Measurements from ENCODE around the gene WBP2NL. TPM values are rescaled to one million over a fixed set of nuclear protein-coding genes. Genes with fewer than 3 reads are reported as not detected.
"Not testable (repeated sequence)": the region's sequence is repeated elsewhere in the genome, so short reads cannot be mapped to it uniquely, and the experiment has no call there.

The WBP2NL gene
- polyA plus RNA-seq (2012; ENCODE audit: insufficient read depth, insufficient read length, low read depth) = 8.5 TPM

GRCh38 chr22:41998361-41999261, at the start of gene WBP2NL:
Gene WBP2NL, plus strand, starts transcription at chr22:41998788. Its CDS starts 31 bp downstream, at chr22:41998819.
- H3K36me3 ChIP-seq = no peaks in the 10 kb centered on the region
- TF ChIP-seq, protein P1, sequence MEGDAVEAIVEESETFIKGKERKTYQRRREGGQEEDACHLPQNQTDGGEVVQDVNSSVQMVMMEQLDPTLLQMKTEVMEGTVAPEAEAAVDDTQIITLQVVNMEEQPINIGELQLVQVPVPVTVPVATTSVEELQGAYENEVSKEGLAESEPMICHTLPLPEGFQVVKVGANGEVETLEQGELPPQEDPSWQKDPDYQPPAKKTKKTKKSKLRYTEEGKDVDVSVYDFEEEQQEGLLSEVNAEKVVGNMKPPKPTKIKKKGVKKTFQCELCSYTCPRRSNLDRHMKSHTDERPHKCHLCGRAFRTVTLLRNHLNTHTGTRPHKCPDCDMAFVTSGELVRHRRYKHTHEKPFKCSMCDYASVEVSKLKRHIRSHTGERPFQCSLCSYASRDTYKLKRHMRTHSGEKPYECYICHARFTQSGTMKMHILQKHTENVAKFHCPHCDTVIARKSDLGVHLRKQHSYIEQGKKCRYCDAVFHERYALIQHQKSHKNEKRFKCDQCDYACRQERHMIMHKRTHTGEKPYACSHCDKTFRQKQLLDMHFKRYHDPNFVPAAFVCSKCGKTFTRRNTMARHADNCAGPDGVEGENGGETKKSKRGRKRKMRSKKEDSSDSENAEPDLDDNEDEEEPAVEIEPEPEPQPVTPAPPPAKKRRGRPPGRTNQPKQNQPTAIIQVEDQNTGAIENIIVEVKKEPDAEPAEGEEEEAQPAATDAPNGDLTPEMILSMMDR (IDR thresholded peaks at IDR 0.05; ENCODE audit: low read depth, low read length) = no peak

GRCh38 chr22:41948928-41949296, 49.7 kb upstream of the WBP2NL start:
- not testable (repeated sequence) for DNase-seq; H3K27me3 ChIP-seq; H3K4me3 ChIP-seq (ENCODE audit: low read depth, low read length); H3K36me3 ChIP-seq; H3K9me3 ChIP-seq
- peaks cover 18% of the 10 kb centered on the region for H3K4me1 ChIP-seq

More at GRCh38 chr22:41998361-41999261, at the start of gene WBP2NL:
- Histone ChIP-seq H3K4me1 (no peaks in the 10 kb centered on the region), H3K9me3 (peaks cover 7% of the 10 kb centered on the region), H3K27me3 (no peaks in the 10 kb centered on the region), H3K4me3 (ENCODE audit: low read depth, low read length) (peak within 1 kb of the TSS; percentile 62)
- peak; percentile 92 for DNase-seq

GRCh38 chr22:41949297-41949965, 49.2 kb upstream of the WBP2NL start:
- H3K9me3 ChIP-seq = no peaks in the 10 kb centered on the region
- H3K4me1 ChIP-seq = peaks cover 18% of the 10 kb centered on the region
- no peaks in the 10 kb centered on the region for H3K27me3 ChIP-seq
- DNase-seq = no peak
- peaks cover 7% of the 10 kb centered on the region for H3K36me3 ChIP-seq
- H3K4me3 ChIP-seq (ENCODE audit: low read depth, low read length) = no peak overlapping the region
- TF ChIP-seq, protein P1 (IDR thresholded peaks at IDR 0.05; ENCODE audit: low read depth, low read length) = no peak

GRCh38 chr22:41951898-41952474, 46.6 kb upstream of the WBP2NL start, which contains the start of gene SMIM45:
Gene SMIM45, plus strand, starts transcription at chr22:41952150.
- Histone ChIP-seq H3K36me3 (no peaks in the 10 kb centered on the region), H3K9me3 (no peaks in the 10 kb centered on the region), H3K4me3 (ENCODE audit: low read depth, low read length) (peak within 1 kb of the TSS; percentile 60), H3K27me3 (no peaks in the 10 kb centered on the region), H3K4me1 (peaks cover 18% of the 10 kb centered on the region)
- DNase-seq = peak; percentile 97
- TF ChIP-seq, protein P1 (IDR thresholded peaks at IDR 0.05; ENCODE audit: low read depth, low read length) = peak; percentile 52; the same call in 1 of the 2 replicates

GRCh38 chr22:41952713-41953112, 45.9 kb upstream of the WBP2NL start:
- TF ChIP-seq, protein P1 (IDR thresholded peaks at IDR 0.05; ENCODE audit: low read depth, low read length) = no peak
- Histone ChIP-seq H3K36me3 (no peaks in the 10 kb centered on the region), H3K27me3 (no peaks in the 10 kb centered on the region), H3K9me3 (no peaks in the 10 kb centered on the region), H3K4me1 (peaks cover 18% of the 10 kb centered on the region), H3K4me3 (ENCODE audit: low read depth, low read length) (peak overlapping the region; percentile 60)
- DNase-seq = no peak

GRCh38 chr22:41957941-41958556, 40.5 kb upstream of the WBP2NL start:
- peaks cover 12% of the 10 kb centered on the region; the same call in 1 of the 2 replicates for H3K4me1 ChIP-seq
- no peak for DNase-seq
- no peaks in the 10 kb centered on the region for H3K9me3 ChIP-seq
- H3K4me3 ChIP-seq (ENCODE audit: low read depth, low read length) = no peak overlapping the region
- no peaks in the 10 kb centered on the region for H3K27me3 ChIP-seq
- H3K36me3 ChIP-seq = no peaks in the 10 kb centered on the region
- TF ChIP-seq, protein P1 (IDR thresholded peaks at IDR 0.05; ENCODE audit: low read depth, low read length) = no peak

Data from BE2C (cell line).